Stimulated activated CD8-positive, alpha-beta memory T cell treated with anti-CD3 and anti-CD28 coated beads, Interleukin-7, amount 100 ng/mL, for 24 hours (primary cell): Measurements from ENCODE around the gene FIGN.

ENCODE experiments used
- DNase-seq: peaks from one replicate; pipeline ENCODE4 v3.0.0-alpha.2; 2020; ENCODE audit warnings: low read depth

Gene FIGN

GRCh38 chr2:163563336-163563735 lies 172.5 kb downstream of the FIGN start:
- DNase-seq: no peak

GRCh38 chr2:163558251-163559021 lies 177.4 kb downstream of the FIGN start:
- DNase-seq: no peak

- no peak for DNase-seq
These were observed 179.3 kb downstream of the FIGN start for GRCh38 chr2:163556511-163556910.

GRCh38 chr2:163554864-163555263 lies 180.9 kb downstream of the FIGN start:
- no peak for DNase-seq

DNA sequence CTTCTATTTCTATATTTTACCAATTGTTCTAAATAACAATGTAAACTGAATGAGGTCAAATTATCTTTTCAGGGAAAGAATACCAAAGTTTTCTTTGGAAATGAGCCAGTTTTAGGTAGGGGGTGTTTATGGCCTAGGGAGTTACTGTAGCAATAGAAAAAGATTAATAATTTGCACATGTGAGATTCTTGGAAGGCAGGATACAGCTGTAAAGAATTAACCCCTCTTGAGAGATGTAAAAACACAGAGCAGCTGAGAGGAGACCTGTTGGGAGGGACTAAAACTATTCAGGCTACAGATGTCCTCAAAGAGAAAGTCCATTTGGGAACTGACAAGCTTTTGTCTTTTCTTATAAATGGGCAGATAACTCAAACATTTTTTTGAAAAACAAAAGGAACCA lies 182.2 kb downstream of the FIGN start:
- no peak for DNase-seq

DNA sequence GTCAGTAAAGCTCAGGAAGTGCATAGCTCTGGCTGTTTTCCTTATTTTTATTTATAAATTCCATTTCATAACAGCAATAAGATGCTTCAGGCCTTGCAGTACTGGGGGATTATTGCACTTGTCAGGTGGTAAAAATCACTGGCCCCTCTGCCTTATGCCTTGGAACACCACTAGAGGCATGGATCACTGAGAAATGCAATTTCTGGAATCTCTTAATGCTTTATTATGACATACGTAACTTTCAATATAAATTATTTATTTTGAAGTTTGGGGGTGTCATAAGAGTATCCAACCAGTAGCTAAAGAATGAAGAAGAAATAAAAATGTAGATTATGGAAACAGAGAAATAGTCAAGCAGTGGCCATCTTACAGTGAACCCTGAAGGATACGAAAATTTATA lies 183.1 kb downstream of the FIGN start:
- no peak for DNase-seq

DNA sequence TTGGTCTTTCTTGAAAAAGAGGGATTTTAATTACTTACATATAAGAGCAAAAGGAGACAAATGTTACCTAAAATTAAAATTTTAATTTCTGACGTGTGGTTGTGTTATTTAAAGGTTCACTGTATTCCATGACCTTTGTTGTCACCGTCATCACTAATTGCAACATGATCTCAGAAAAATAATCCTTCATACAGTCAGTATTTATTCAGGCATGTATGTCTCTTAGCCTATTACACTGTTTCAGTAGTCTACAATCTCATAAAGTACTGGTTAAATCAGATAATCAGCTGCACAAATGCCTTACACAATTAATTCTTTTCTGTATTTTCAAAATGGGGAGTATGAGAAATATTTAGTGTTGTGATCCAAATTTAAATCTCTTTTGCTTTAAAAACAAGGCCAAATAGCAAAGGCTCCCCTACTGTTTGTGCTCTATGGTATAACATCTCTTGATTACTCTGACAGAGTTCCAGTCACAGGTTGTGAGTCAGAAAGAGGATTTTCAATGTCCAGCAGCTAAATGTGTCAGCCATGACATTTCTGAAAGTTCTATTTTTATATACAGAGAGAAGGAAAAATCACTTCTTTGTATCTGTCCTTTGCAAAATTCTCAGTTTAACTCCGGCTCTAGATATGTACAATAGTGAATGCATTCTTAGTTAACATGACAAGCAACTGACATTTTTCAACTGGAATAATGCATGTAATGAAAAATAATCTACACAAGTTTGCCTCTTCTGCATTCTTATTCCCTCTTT lies 184.0 kb downstream of the FIGN start:
- no peak for DNase-seq

DNA sequence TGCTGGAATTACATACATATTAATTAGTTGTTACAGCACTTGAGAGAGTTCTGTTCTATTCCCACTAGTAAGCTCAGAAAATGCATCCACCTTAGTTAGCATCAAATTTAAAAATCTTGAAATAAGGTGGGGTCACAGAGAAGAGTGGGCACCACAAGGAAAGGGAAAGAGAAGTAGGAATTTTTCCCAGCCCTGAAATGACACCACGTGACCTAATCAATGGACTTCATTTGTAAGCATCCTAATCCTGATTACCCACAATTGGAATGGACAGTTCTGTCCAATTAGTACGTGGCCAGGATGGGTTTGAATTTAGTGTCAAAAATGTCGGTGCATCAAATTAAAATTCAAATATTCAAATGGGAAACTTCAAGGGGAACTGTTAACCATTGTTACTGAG lies 186.8 kb downstream of the FIGN start:
- no peak for DNase-seq
